ENCODE measurements around the gene SAFB.

DNA sequence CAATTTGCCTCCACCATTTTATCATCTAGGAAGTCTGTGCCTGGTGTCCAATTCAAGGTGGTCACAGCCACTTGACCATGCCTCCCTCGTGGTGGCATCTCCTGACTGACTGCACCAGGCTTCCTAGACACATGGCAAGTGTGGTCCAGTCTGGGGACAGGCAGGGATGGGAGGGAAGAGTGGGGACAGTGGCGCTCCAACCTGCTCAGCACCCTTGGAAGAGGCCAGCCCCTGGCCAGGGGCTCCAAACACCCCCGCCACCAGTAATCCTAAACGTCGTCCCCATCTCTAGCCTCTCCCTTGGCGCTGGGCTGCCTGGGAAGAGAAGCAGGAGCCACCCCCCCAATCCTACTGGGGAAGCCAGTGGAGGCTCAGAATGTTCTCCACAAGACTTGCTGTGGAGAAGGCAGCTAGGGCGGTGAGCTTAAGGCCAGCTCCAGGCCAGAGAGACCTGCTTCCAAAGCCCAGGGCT is 69.9 kb downstream of the SAFB start:
- no peak for TF ChIP-seq POLR2A (IDR thresholded peaks at IDR 0.05; ENCODE audit: borderline replicate concordance, extremely low read depth, insufficient read depth, insufficient read length)
- TF ChIP-seq, protein P1, sequence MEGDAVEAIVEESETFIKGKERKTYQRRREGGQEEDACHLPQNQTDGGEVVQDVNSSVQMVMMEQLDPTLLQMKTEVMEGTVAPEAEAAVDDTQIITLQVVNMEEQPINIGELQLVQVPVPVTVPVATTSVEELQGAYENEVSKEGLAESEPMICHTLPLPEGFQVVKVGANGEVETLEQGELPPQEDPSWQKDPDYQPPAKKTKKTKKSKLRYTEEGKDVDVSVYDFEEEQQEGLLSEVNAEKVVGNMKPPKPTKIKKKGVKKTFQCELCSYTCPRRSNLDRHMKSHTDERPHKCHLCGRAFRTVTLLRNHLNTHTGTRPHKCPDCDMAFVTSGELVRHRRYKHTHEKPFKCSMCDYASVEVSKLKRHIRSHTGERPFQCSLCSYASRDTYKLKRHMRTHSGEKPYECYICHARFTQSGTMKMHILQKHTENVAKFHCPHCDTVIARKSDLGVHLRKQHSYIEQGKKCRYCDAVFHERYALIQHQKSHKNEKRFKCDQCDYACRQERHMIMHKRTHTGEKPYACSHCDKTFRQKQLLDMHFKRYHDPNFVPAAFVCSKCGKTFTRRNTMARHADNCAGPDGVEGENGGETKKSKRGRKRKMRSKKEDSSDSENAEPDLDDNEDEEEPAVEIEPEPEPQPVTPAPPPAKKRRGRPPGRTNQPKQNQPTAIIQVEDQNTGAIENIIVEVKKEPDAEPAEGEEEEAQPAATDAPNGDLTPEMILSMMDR (IDR thresholded peaks at IDR 0.05 in 2 of 3, conservative IDR thresholded peaks at IDR 0.05 in 1 of 3; ENCODE audit: borderline replicate concordance in 1 of 3, insufficient read depth in 1 of 3, low read depth in 2 of 3, low read length in 2 of 3) = no peak
- no peak for TF ChIP-seq EGR1 (IDR thresholded peaks at IDR 0.05; ENCODE audit: low read depth)
- TF ChIP-seq CBX3 (IDR thresholded peaks at IDR 0.05; ENCODE audit: low read depth) = no peak
- no peak for TF ChIP-seq EZH2 (IDR thresholded peaks at IDR 0.05)
- TF ChIP-seq JUND (IDR thresholded peaks at IDR 0.05) = no peak
- TF ChIP-seq, protein P2, sequence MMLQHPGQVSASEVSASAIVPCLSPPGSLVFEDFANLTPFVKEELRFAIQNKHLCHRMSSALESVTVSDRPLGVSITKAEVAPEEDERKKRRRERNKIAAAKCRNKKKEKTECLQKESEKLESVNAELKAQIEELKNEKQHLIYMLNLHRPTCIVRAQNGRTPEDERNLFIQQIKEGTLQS (IDR thresholded peaks at IDR 0.05) = no peak
- no peak for TF ChIP-seq RAD21 (IDR thresholded peaks at IDR 0.05; ENCODE audit: low read depth)
- TF ChIP-seq POLR2AphosphoS5 (IDR thresholded peaks at IDR 0.05; ENCODE audit: low read depth, low read length) = no peak; the same call in 1 of the 2 replicates
- TF ChIP-seq ELF1 (IDR thresholded peaks at IDR 0.05; ENCODE audit: borderline replicate concordance, low read depth) = no peak
